CD4-positive, CD25-positive, alpha-beta regulatory T cell (primary cell): Measurements from ENCODE around the gene TIAM2. TPM values are rescaled to one million over a fixed set of nuclear protein-coding genes. Genes with fewer than 3 reads are reported as not detected.
"Not testable (repeated sequence)": the region's sequence is repeated elsewhere in the genome, so short reads cannot be mapped to it uniquely, and the experiment has no call there.

Experiments
- ATAC-seq, 2 donors: fragments of 150-1000 bp; cut with Tn5 transposase; one replicate each; pipeline ENCODE4 v1.10.0; 2021; ENCODE audit warnings: low read depth in 2 of 2, moderate number of reproducible peaks in 2 of 2, moderate library complexity in 1 of 2
- DNase-seq, 3 donors: peaks; one replicate each; pipeline versions ENCODE4 v3.0.0 to v3.0.0-alpha.2; 2012 to 2022; ENCODE audit warnings: mixed read lengths in 1 of 3
- H3K27ac ChIP-seq: one replicate; pipeline ENCODE4 v1.7.0; 2013; ENCODE audit warnings: mild to moderate bottlenecking, low read length; ENCODE audit not compliant: insufficient read depth, poor library complexity, severe bottlenecking
- H3K27me3 ChIP-seq: one replicate; pipeline ENCODE4 v1.7.0; 2013; ENCODE audit warnings: low read length; ENCODE audit not compliant: control insufficient read depth, insufficient read depth
- H3K36me3 ChIP-seq: one replicate; pipeline ENCODE4 v1.7.0; 2013; ENCODE audit warnings: mild to moderate bottlenecking, low read length, moderate library complexity; ENCODE audit not compliant: control insufficient read depth, insufficient read depth
- H3K4me1 ChIP-seq: 2 replicates; pipeline ENCODE4 v1.7.0; 2013; ENCODE audit warnings: mild to moderate bottlenecking, low read length; ENCODE audit not compliant: insufficient read depth, control insufficient read depth, poor library complexity, severe bottlenecking
- H3K4me3 ChIP-seq: one replicate; pipeline ENCODE4 v1.7.0; 2013; ENCODE audit warnings: low read depth, mild to moderate bottlenecking, low read length, moderate library complexity
- H3K9me3 ChIP-seq, 2 experiments: 1 replicate in 1 of 2; 2 replicates in 1 of 2; pipeline ENCODE4 v1.7.0; 2013; ENCODE audit warnings: low read length in 2 of 2, mild to moderate bottlenecking in 1 of 2, moderate library complexity in 1 of 2; ENCODE audit not compliant: control insufficient read depth in 2 of 2
- H3K27ac Mint-ChIP-seq, 3 donors: one replicate each; pipeline ENCODE4 v1.8.0; 2020 to 2022; ENCODE audit warnings: mild to moderate bottlenecking in 3 of 3, mixed read lengths in 3 of 3, moderate library complexity in 2 of 3
- H3K27me3 Mint-ChIP-seq: one replicate; pipeline ENCODE4 v1.8.0; 2022; ENCODE audit warnings: mild to moderate bottlenecking, mixed read lengths
- H3K36me3 Mint-ChIP-seq: one replicate; pipeline ENCODE4 v1.8.0; 2020; ENCODE audit warnings: mixed read lengths
- H3K4me1 Mint-ChIP-seq, 4 donors: one replicate each; pipeline ENCODE4 v1.8.0; 2020 to 2022; ENCODE audit warnings: mixed read lengths in 4 of 4, mild to moderate bottlenecking in 1 of 4
- H3K4me3 Mint-ChIP-seq, 4 donors: one replicate each; pipeline ENCODE4 v1.8.0; 2020 to 2022; ENCODE audit warnings: mild to moderate bottlenecking in 4 of 4, mixed read lengths in 4 of 4, moderate library complexity in 3 of 4
- H3K9me3 Mint-ChIP-seq, 7 donors: one replicate each; pipeline ENCODE4 v1.8.0; 2020 to 2022; ENCODE audit warnings: mixed read lengths in 7 of 7, mild to moderate bottlenecking in 3 of 7, moderate library complexity in 2 of 7
- polyA plus RNA-seq, 4 donors: library from polyadenylated mRNA; unstranded; fragments of 300-500 nt; fragmentation: Illumina TruSeq; gene quantifications; one replicate each; pipeline ENCODE4 v1.2.3, GENCODE V29; 2021
- total RNA-seq: library from RNA; stranded (reverse); gene quantifications from one replicate; pipeline ENCODE4 v1.2.3, GENCODE V29; 2022

The TIAM2 gene
- total and polyA plus RNA-seq, 5 donors from 2014 or later = 0.66 to 5.9 (median 1.3) TPM

DNA sequence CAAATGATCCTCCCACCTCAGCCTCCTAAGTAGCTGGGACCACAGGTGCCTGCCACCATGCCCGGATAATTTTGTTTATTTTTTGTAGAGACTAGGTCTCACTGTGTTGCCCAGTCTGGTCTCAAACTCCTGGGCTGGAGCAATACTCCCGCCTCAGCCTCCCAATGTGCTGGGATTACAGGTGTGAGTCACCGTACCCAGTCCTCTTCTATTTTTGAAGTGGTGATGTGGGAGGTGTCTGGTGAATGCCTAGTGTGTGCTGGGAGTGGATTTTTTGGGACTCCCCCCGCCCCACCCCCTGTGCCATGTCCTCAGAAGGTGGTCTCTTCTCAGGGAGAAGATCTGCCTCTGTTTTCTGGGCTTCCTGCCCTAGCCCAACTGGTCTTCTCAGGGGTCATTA, 220.8 kb downstream of the TIAM2 start:
- Histone ChIP-seq H3K27ac (no peak overlapping the region), H3K36me3 (no peaks in the 10 kb centered on the region), H3K4me3 (no peak overlapping the region), H3K9me3 (no peaks in the 10 kb centered on the region), H3K4me1 (no peaks in the 10 kb centered on the region), H3K27me3 (no peaks in the 10 kb centered on the region)
- ATAC-seq (no peak), DNase-seq (no peak)
- Mint-ChIP-seq H3K4me1 (peaks cover 0 to 2% (median 0%) of the 10 kb centered on the region in 4 donors), H3K4me3 (peak overlapping the region in 1 of 4 donors; percentile 28), H3K27me3 (peaks cover 9% of the 10 kb centered on the region), H3K9me3 (peaks cover 0 to 1% (median 0%) of the 10 kb centered on the region in 7 donors), H3K36me3 (no peaks in the 10 kb centered on the region), H3K27ac (no peak overlapping the region)

GRCh38 chr6:155216312-155217046, 221.4 kb downstream of the TIAM2 start:
- peaks cover 9% of the 10 kb centered on the region for H3K27me3 Mint-ChIP-seq
- peaks cover 0 to 2% (median 0%) of the 10 kb centered on the region in 4 donors for H3K4me1 Mint-ChIP-seq
- H3K27me3 ChIP-seq = no peaks in the 10 kb centered on the region
- no peak overlapping the region for H3K27ac ChIP-seq
- no peaks in the 10 kb centered on the region for H3K36me3 Mint-ChIP-seq
- no peaks in the 10 kb centered on the region for H3K9me3 ChIP-seq
- no peak overlapping the region for H3K4me3 ChIP-seq
- no peak for DNase-seq
- no peak for ATAC-seq
- H3K9me3 Mint-ChIP-seq = peaks cover 0 to 1% (median 0%) of the 10 kb centered on the region in 7 donors
- no peak overlapping the region for H3K27ac Mint-ChIP-seq
- no peak overlapping the region for H3K4me3 Mint-ChIP-seq
- H3K36me3 ChIP-seq = no peaks in the 10 kb centered on the region
- no peaks in the 10 kb centered on the region for H3K4me1 ChIP-seq

GRCh38 chr6:155218711-155219110, 223.6 kb downstream of the TIAM2 start:
- H3K4me1 ChIP-seq, ATAC-seq, H3K9me3 Mint-ChIP-seq, H3K27ac ChIP-seq, H3K4me1 Mint-ChIP-seq, H3K4me3 ChIP-seq, H3K36me3 ChIP-seq, H3K27me3 ChIP-seq, DNase-seq, H3K27me3 Mint-ChIP-seq, H3K9me3 ChIP-seq, H3K36me3 Mint-ChIP-seq, H3K4me3 Mint-ChIP-seq: not testable (repeated sequence)
- H3K27ac Mint-ChIP-seq = peak overlapping the region in 1 of 3 donors; percentile 87

DNA sequence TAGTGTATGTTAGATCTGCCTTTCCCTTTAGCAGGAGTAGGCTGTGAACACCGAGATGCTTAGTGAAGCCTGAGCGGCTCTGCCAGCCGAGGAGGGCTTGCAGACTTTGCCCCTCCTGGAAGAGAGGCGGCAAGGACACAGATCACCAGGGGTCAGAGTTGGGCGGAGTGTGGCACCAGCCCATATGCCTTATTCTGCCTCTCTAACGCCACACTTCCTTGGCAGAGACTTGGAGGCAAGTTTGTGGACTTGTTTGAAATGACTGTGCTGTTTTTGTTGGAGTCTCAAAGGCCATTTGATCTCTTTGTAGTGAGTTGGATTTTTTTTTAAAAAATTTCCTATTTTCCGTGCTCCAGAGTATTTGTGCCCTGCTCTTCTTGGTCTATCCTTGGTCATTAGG, 224.2 kb downstream of the TIAM2 start:
- no peaks in the 10 kb centered on the region for H3K36me3 ChIP-seq
- peaks cover 7% of the 10 kb centered on the region for H3K4me1 ChIP-seq
- no peak overlapping the region for H3K4me3 ChIP-seq
- no peak overlapping the region for H3K27ac ChIP-seq
- ATAC-seq (no peak), DNase-seq (no peak)
- peaks cover 0 to 1% (median 0%) of the 10 kb centered on the region in 7 donors for H3K9me3 Mint-ChIP-seq
- no peaks in the 10 kb centered on the region for H3K27me3 ChIP-seq
- H3K9me3 ChIP-seq = no peaks in the 10 kb centered on the region
- no peak overlapping the region for H3K27ac Mint-ChIP-seq
- H3K4me1 Mint-ChIP-seq = peaks cover 6 to 12% (median 7%) of the 10 kb centered on the region in 4 donors
- H3K4me3 Mint-ChIP-seq = no peak overlapping the region
- no peaks in the 10 kb centered on the region for H3K36me3 Mint-ChIP-seq
- H3K27me3 Mint-ChIP-seq = peaks cover 8% of the 10 kb centered on the region

GRCh38 chr6:155219858-155220301, 224.8 kb downstream of the TIAM2 start:
- H3K9me3 ChIP-seq = no peaks in the 10 kb centered on the region
- H3K4me3 ChIP-seq = no peak overlapping the region
- H3K36me3 ChIP-seq = no peaks in the 10 kb centered on the region
- H3K27me3 ChIP-seq = no peaks in the 10 kb centered on the region
- H3K4me1 ChIP-seq = peaks cover 7% of the 10 kb centered on the region
- Mint-ChIP-seq H3K27me3 (peaks cover 5% of the 10 kb centered on the region), H3K4me1 (peaks cover 8 to 13% (median 10%) of the 10 kb centered on the region in 4 donors), H3K27ac (no peak overlapping the region), H3K4me3 (no peak overlapping the region), H3K36me3 (no peaks in the 10 kb centered on the region), H3K9me3 (peaks cover 0 to 1% (median 0%) of the 10 kb centered on the region in 7 donors)
- no peak for ATAC-seq
- H3K27ac ChIP-seq = no peak overlapping the region
- no peak for DNase-seq

- Histone ChIP-seq H3K4me1 (peaks cover 7% of the 10 kb centered on the region), H3K27me3 (no peaks in the 10 kb centered on the region), H3K4me3 (no peak overlapping the region), H3K9me3 (no peaks in the 10 kb centered on the region), H3K27ac (no peak overlapping the region), H3K36me3 (no peaks in the 10 kb centered on the region)
- Mint-ChIP-seq H3K27ac (no peak overlapping the region), H3K36me3 (no peaks in the 10 kb centered on the region), H3K4me3 (no peak overlapping the region), H3K4me1 (peaks cover 8 to 14% (median 11%) of the 10 kb centered on the region in 4 donors), H3K27me3 (peaks cover 5% of the 10 kb centered on the region), H3K9me3 (peaks cover 0 to 1% (median 0%) of the 10 kb centered on the region in 7 donors)
- ATAC-seq (no peak), DNase-seq (no peak)
Observed at GRCh38 chr6:155221086-155221485, 226.0 kb downstream of the TIAM2 start.

DNA sequence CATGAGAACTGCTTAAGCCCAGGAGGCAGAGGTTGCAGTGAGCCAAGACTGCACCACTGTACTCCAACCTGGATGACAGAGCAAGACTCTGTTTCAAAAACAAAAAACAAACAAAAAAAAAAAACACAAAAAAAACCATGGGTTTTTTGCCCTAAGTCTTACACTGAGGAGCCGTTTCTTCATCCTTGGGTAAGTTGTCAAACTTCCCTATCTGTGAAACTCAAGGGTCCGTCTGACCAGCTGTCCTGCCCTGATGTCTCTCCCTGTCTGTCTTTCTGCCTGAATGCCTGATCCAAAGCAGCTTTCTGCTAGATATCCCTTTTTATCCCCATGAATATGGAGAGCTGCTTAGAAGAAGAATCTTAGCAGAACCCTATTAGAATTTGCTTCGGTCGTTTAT, 227.4 kb downstream of the TIAM2 start:
- H3K4me1 ChIP-seq = peaks cover 7% of the 10 kb centered on the region
- H3K27me3 ChIP-seq = no peaks in the 10 kb centered on the region
- ATAC-seq = no peak

More for the DNA sequence above, 227.4 kb downstream of the TIAM2 start:
- H3K4me3 ChIP-seq = no peak overlapping the region
- H3K27ac ChIP-seq = no peak overlapping the region
- no peak for DNase-seq
- no peaks in the 10 kb centered on the region for H3K36me3 ChIP-seq
- Mint-ChIP-seq H3K4me3 (no peak overlapping the region), H3K4me1 (peaks cover 8 to 14% (median 11%) of the 10 kb centered on the region in 4 donors), H3K27ac (no peak overlapping the region), H3K27me3 (peaks cover 5% of the 10 kb centered on the region), H3K9me3 (peaks cover 0 to 1% (median 0%) of the 10 kb centered on the region in 7 donors), H3K36me3 (no peaks in the 10 kb centered on the region)
- no peaks in the 10 kb centered on the region for H3K9me3 ChIP-seq
